ENCODE results near the gene SLC23A2.

GRCh38 chr20:4844325-4844724 lies 157.0 kb downstream of the SLC23A2 start:
- TF ChIP-seq CTCF (IDR thresholded peaks at IDR 0.05; ENCODE audit: low read depth, low read length, poor library complexity, severe bottlenecking) (no peak), EZH2phosphoT487 (IDR thresholded peaks at IDR 0.05; ENCODE audit: borderline replicate concordance, low read length) (no peak)
